B cell (primary cell): ENCODE results near the gene ACOX3. TPM values are rescaled to one million over a fixed set of nuclear protein-coding genes. Genes with fewer than 3 reads are reported as not detected.
A peak's percentile ranks its signal among the peaks of the same experiment; 100 is the strongest.

Experiments
- ATAC-seq: fragments of 200-7000 bp; cut with Tn5 transposase; one replicate; pipeline ENCODE4 v1.10.0; 2021; ENCODE audit warnings: low read depth, mild to moderate bottlenecking, moderate number of reproducible peaks, moderate library complexity
- CTCF ChIA-PET: fragments of 350-600 bp; sonication (Branson Sonifier 250); formaldehyde crosslinking; loops from one replicate; lab custom pipeline; 2021; ENCODE audit warnings: antibody characterized with exemption, inconsistent platforms; lab: Charles Lee
- POLR2A ChIA-PET: fragments of 350-600 bp; sonication (Branson Sonifier 250); formaldehyde crosslinking; loops from one replicate; lab custom pipeline; 2021; ENCODE audit warnings: antibody characterized with exemption; lab: Charles Lee
- DNase-seq: peaks from one replicate; pipeline ENCODE4 v3.0.0; 2013
- H2AFZ ChIP-seq: 2 replicates; pipeline ENCODE4 v1.6.1; 2012; ENCODE audit warnings: mild to moderate bottlenecking, low read depth, low read length; ENCODE audit not compliant: insufficient read depth, poor library complexity, severe bottlenecking
- H3K27ac ChIP-seq, 2 donors: 1 replicate in 1 of 2; 2 replicates in 1 of 2; pipeline ENCODE4 v1.5.1; 2012 to 2013; ENCODE audit warnings: low read length in 2 of 2, mild to moderate bottlenecking in 2 of 2, moderate library complexity in 1 of 2
- H3K27me3 ChIP-seq, 4 experiments: fragments of 200-600 bp in 1 of 4; sonication (generic) in 1 of 4; replicated peaks in 1 of 4; 1 replicate in 2 of 4; 2 replicates in 2 of 4; pipeline versions ENCODE4 v1.6.1 to v1.7.0; 2013 to 2016; ENCODE audit warnings: low read length in 3 of 4, mild to moderate bottlenecking in 2 of 4, mixed read lengths in 1 of 4, moderate library complexity in 1 of 4; ENCODE audit not compliant: insufficient read depth in 4 of 4, control insufficient read depth in 3 of 4; ENCODE audit errors: control extremely low read depth in 1 of 4
- H3K36me3 ChIP-seq, 2 experiments: replicated peaks in 1 of 2; 1 replicate in 1 of 2; 2 replicates in 1 of 2; pipeline versions ENCODE4 v1.6.1 to v1.7.1; 2013; ENCODE audit warnings: low read length in 1 of 2; ENCODE audit not compliant: insufficient read depth in 2 of 2, control insufficient read depth in 1 of 2; ENCODE audit errors: control extremely low read depth in 1 of 2, extremely low read depth in 1 of 2
- H3K4me1 ChIP-seq, 2 donors: fragments of 200-600 bp in 1 of 2; sonication (generic) in 1 of 2; 1 replicate in 1 of 2; 2 replicates in 1 of 2; pipeline versions ENCODE4 v1.5.1 to v1.6.1; 2013 to 2017; ENCODE audit warnings: low read length in 2 of 2; ENCODE audit not compliant: control insufficient read depth in 2 of 2, insufficient read depth in 2 of 2
- H3K4me2 ChIP-seq: replicated peaks from 2 replicates; pipeline ENCODE3; 2012; ENCODE audit warnings: mild to moderate bottlenecking, low read depth, low read length; ENCODE audit not compliant: poor library complexity, severe bottlenecking
- H3K4me3 ChIP-seq, 5 experiments: fragments of 200-600 bp in 1 of 5; sonication (generic) in 1 of 5; 1 replicate in 3 of 5; 2 replicates in 2 of 5; pipeline versions ENCODE4 v1.5.1 to v1.7.0; 2011 to 2016; ENCODE audit warnings: low read length in 4 of 5, mild to moderate bottlenecking in 4 of 5, low read depth in 2 of 5, control low read depth in 1 of 5, moderate library complexity in 1 of 5; ENCODE audit not compliant: insufficient read depth in 1 of 5; ENCODE audit errors: control extremely low read depth in 1 of 5, extremely low read depth in 1 of 5
- H3K79me2 ChIP-seq: fragments of 200-600 bp; sonication (generic); one replicate; pipeline ENCODE4 v1.6.0; 2016; ENCODE audit warnings: low read length; ENCODE audit not compliant: control insufficient read depth, insufficient read depth
- H3K9ac ChIP-seq: fragments of 200-600 bp; sonication (generic); 2 replicates; pipeline ENCODE4 v1.6.1; 2017; ENCODE audit warnings: mild to moderate bottlenecking, low read length, moderate library complexity
- H3K9me3 ChIP-seq, 3 donors: one replicate each; pipeline versions ENCODE4 v1.6.1 to v1.7.1; 2013; ENCODE audit warnings: low read length in 2 of 3; ENCODE audit not compliant: control insufficient read depth in 2 of 3, insufficient read depth in 1 of 3; ENCODE audit errors: control extremely low read depth in 1 of 3
- H4K20me1 ChIP-seq: 2 replicates; pipeline ENCODE4 v1.6.0; 2012; ENCODE audit warnings: mild to moderate bottlenecking, low read length; ENCODE audit not compliant: insufficient read depth, control insufficient read depth, poor library complexity, severe bottlenecking
- H3K27ac Mint-ChIP-seq: one replicate; pipeline ENCODE4 v1.8.0; 2021; ENCODE audit warnings: mixed read lengths
- H3K27me3 Mint-ChIP-seq: one replicate; pipeline ENCODE4 v1.8.0; 2021; ENCODE audit warnings: mixed read lengths
- H3K4me1 Mint-ChIP-seq: one replicate; pipeline ENCODE4 v1.8.0; 2021; ENCODE audit warnings: mixed read lengths
- H3K4me3 Mint-ChIP-seq: one replicate; pipeline ENCODE4 v1.8.0; 2021; ENCODE audit warnings: mixed read lengths
- H3K9me3 Mint-ChIP-seq: one replicate; pipeline ENCODE4 v1.8.0; 2022; ENCODE audit warnings: mixed read lengths; ENCODE audit not compliant: insufficient read depth
- EZH2 ChIP-seq: IDR thresholded peaks from 2 replicates; pipeline ENCODE4 v1.6.1; 2012; ENCODE audit warnings: borderline replicate concordance, low read depth, mild to moderate bottlenecking, moderate library complexity, low read length; ENCODE audit not compliant: insufficient read depth, poor library complexity, severe bottlenecking
- WGBS: methylation state at CpG from one replicate; pipeline ENCODE4 v1.1.5; 2013; ENCODE audit warnings: missing lambda C conversion rate; ENCODE audit not compliant: insufficient coverage; 5-methylcytosine and 5-hydroxymethylcytosine counted together
- intact Hi-C: fragments of 100-400 bp; cut with micrococcal nuclease; formaldehyde crosslinking; loops from one replicate; pipeline ENCODE4 v1.10.0; 2022
- polyA minus RNA-seq: library from RNA; depleted of rRNA, polyadenylated mRNA; stranded (reverse); fragments of >200 nt; gene quantifications from 2 replicates; pipeline ENCODE4 v1.2.3, GENCODE V29; 2012
- polyA plus RNA-seq: library from polyadenylated mRNA; depleted of rRNA; stranded (reverse); fragments of >200 nt; gene quantifications from 2 replicates; pipeline ENCODE4 v1.2.3, GENCODE V29; 2012
- total RNA-seq, 2 donors: library from RNA; stranded (reverse); fragments of 120-200 nt in 1 of 2; gene quantifications; 1 replicate in 1 of 2; 2 replicates in 1 of 2; pipeline versions ENCODE4 v1.2.3 to v1.2.4, GENCODE V29; 2013 to 2022
- TF ChIP-seq, protein P1 (sequence below): fragments of 200-600 bp; IDR thresholded peaks from one replicate; pipeline ENCODE4 v1.8.0; 2022; ENCODE audit warnings: antibody characterized with exemption, mild to moderate bottlenecking

Gene ACOX3
- total RNA-seq (20.7 and 23.1 TPM in 2 replicates), polyA plus RNA-seq (4.6 and 5.8 TPM in 2 replicates), polyA minus RNA-seq (15.7 and 16.3 TPM in 2 replicates)
- total RNA-seq (2013) = 12.7 TPM

DNA sequence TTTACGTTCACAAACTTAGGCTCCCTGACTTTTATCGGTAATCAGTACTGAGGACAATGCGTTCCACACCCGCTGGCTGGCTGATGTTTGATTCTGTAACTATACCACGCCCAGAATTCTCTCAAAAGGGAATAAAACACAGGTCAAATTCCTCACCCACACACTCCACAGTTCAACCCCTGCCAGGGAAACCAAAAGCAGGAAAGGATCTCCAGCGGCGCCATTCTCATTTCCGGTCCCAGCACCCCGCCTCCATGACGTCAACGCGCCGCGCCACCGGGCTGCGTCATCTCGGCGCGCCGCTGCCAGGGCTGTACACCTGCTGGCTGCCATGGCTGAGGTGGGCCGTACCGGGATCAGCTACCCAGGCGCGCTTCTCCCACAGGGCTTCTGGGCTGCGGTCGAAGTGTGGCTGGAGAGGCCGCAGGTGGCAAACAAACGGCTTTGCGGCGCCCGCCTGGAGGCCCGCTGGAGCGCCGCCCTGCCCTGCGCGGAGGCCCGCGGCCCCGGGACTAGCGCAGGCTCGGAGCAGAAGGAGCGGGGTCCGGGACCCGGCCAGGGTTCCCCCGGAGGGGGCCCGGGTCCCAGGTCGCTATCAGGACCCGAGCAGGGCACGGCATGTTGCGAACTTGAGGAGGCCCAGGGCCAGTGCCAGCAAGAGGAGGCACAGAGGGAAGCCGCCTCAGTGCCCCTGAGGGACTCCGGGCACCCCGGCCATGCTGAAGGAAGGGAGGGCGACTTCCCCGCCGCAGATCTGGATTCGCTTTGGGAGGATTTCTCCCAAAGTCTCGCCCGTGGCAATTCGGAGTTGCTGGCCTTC lies at the start of gene ACOX3, which contains the start of gene TRMT44:
Gene ACOX3 (minus strand): TSS at position 232 of the 820 bp plus-strand sequence. CDS start 24,202 bp downstream, outside the sequence.
Gene TRMT44 (plus strand): TSS at position 286 of the 820 bp plus-strand sequence. CDS start 46 bp downstream, at position 332.
- H3K27me3 Mint-ChIP-seq = no peaks in the 10 kb centered on the region
- peak within 1 kb of the TSS; percentile 96 to 97 for H3K27ac ChIP-seq
- WGBS = under 1% methylated on average over 60 of the region's 60 CpGs
- H3K4me2 ChIP-seq = peak within 1 kb of the TSS; percentile 91
- H3K9ac ChIP-seq = peak within 1 kb of the TSS; percentile 98
- peak within 1 kb of the TSS; percentile 80 to 100 (median 100) for H3K4me3 ChIP-seq
- no peaks in the 10 kb centered on the region for H3K27me3 ChIP-seq
- peak within 1 kb of the TSS; percentile 100 for H3K4me3 Mint-ChIP-seq
- ChIA-PET POLR2A (interaction anchor here (2.2 kb wide), 1 partner anchor 13 kb away, joined by 12 read pairs; no protein-coding TSS in a partner anchor), CTCF (interaction anchor here (0.7 to 3.6 kb wide), 4 partner anchors 13 to 28 kb away, joined by 3 to 19 read pairs (median 4); no protein-coding TSS in a partner anchor)
- H3K4me1 ChIP-seq = peaks cover 35 to 41% of the 10 kb centered on the region in 2 donors
- peak within 1 kb of the TSS; percentile 97 for H2AFZ ChIP-seq
- ATAC-seq = peak; percentile 88
- intact Hi-C loops = loop anchor here (1.0 kb wide), 2 partner anchors 12 to 282 kb away; partner anchors contain the start of gene ABLIM2
- H3K27ac Mint-ChIP-seq = peak within 1 kb of the TSS; percentile 100
- peaks cover 60% of the 10 kb centered on the region for H3K4me1 Mint-ChIP-seq
- peaks cover 83% of the 10 kb centered on the region for H3K79me2 ChIP-seq
- H3K9me3 Mint-ChIP-seq = no peaks in the 10 kb centered on the region
- peaks cover 0 to 2% of the 10 kb centered on the region in 2 experiments for H3K36me3 ChIP-seq
- H3K9me3 ChIP-seq = no peaks in the 10 kb centered on the region
- peaks cover 19% of the 10 kb centered on the region for H4K20me1 ChIP-seq
- DNase-seq = peak; percentile 96
- no peak for TF ChIP-seq EZH2
- TF ChIP-seq, protein P1, sequence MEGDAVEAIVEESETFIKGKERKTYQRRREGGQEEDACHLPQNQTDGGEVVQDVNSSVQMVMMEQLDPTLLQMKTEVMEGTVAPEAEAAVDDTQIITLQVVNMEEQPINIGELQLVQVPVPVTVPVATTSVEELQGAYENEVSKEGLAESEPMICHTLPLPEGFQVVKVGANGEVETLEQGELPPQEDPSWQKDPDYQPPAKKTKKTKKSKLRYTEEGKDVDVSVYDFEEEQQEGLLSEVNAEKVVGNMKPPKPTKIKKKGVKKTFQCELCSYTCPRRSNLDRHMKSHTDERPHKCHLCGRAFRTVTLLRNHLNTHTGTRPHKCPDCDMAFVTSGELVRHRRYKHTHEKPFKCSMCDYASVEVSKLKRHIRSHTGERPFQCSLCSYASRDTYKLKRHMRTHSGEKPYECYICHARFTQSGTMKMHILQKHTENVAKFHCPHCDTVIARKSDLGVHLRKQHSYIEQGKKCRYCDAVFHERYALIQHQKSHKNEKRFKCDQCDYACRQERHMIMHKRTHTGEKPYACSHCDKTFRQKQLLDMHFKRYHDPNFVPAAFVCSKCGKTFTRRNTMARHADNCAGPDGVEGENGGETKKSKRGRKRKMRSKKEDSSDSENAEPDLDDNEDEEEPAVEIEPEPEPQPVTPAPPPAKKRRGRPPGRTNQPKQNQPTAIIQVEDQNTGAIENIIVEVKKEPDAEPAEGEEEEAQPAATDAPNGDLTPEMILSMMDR = no peak
